WERI-Rb-1 (cell line): ENCODE data around the gene DMTF1.

ENCODE experiments used
- DNase-seq: peaks from one replicate; pipeline ENCODE4 v3.0.0-alpha.2; 2020
- H3K27ac ChIP-seq: fragments of 250-450 bp; sonication (Bioruptor Pico); 2 replicates; pipeline ENCODE4 v1.5.1; 2020; ENCODE audit warnings: mild to moderate bottlenecking, moderate library complexity
- H3K27me3 ChIP-seq: fragments of 250-450 bp; sonication (Bioruptor Pico); 2 replicates; pipeline ENCODE4 v1.5.1; 2021; ENCODE audit warnings: mild to moderate bottlenecking, low read depth, moderate library complexity; ENCODE audit not compliant: insufficient read depth, severe bottlenecking
- H3K36me3 ChIP-seq: fragments of 250-450 bp; sonication (Bioruptor Pico); 2 replicates; pipeline ENCODE4 v1.5.1; 2020; ENCODE audit warnings: mild to moderate bottlenecking, moderate library complexity
- H3K4me3 ChIP-seq: 2 replicates; pipeline ENCODE4 v1.5.1; 2011; ENCODE audit warnings: low read depth, mild to moderate bottlenecking, control low read depth, low read length
- H3K9me3 ChIP-seq: fragments of 250-450 bp; sonication (Bioruptor Pico); 2 replicates; pipeline ENCODE4 v1.5.1; 2021; ENCODE audit warnings: mild to moderate bottlenecking, moderate library complexity; ENCODE audit not compliant: severe bottlenecking
- TF ChIP-seq, protein P1 (sequence below): IDR thresholded peaks from 2 replicates; pipeline ENCODE4 v1.5.1; 2011; ENCODE audit warnings: low read depth, mild to moderate bottlenecking, control low read depth, inconsistent platforms, low read length

DMTF1 gene

DNA sequence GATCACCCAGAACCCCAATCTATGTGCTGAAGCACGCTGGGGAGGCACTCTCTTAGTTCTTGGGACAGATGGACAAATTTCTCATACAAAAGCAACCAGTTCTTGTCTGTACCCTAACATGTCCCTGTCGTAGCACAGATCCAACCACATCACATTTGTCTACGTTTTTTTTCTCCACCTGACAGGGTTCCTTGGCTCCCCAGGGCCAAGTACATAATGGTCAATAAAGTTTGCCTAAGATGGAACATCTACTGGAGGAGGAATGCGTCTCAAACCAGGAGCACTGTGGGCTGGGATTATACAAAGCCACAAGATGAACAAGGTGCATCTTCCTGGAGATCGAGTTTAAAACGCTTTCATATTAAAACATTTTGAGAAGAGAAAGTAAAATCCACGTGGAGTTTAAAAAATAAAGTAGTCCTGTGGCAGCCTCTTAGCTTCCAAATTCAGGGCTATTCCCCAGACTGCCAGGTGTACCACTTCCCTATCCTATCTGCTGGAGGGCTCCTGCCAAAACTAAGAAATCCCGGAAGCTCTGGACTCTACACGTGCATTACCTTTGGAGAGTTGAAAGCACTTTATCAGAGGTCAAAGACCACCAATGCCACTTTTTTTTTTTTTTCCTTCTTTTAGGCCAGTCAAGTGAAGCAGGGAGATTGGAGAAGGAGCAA lies 65.9 kb downstream of the DMTF1 start:
- TF ChIP-seq, protein P1, sequence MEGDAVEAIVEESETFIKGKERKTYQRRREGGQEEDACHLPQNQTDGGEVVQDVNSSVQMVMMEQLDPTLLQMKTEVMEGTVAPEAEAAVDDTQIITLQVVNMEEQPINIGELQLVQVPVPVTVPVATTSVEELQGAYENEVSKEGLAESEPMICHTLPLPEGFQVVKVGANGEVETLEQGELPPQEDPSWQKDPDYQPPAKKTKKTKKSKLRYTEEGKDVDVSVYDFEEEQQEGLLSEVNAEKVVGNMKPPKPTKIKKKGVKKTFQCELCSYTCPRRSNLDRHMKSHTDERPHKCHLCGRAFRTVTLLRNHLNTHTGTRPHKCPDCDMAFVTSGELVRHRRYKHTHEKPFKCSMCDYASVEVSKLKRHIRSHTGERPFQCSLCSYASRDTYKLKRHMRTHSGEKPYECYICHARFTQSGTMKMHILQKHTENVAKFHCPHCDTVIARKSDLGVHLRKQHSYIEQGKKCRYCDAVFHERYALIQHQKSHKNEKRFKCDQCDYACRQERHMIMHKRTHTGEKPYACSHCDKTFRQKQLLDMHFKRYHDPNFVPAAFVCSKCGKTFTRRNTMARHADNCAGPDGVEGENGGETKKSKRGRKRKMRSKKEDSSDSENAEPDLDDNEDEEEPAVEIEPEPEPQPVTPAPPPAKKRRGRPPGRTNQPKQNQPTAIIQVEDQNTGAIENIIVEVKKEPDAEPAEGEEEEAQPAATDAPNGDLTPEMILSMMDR = no peak
- H3K27ac ChIP-seq = no peak overlapping the region
- no peaks in the 10 kb centered on the region for H3K27me3 ChIP-seq
- H3K4me3 ChIP-seq = no peak overlapping the region
- DNase-seq = no peak
- H3K9me3 ChIP-seq = no peaks in the 10 kb centered on the region
- peaks cover 33% of the 10 kb centered on the region for H3K36me3 ChIP-seq

DNA sequence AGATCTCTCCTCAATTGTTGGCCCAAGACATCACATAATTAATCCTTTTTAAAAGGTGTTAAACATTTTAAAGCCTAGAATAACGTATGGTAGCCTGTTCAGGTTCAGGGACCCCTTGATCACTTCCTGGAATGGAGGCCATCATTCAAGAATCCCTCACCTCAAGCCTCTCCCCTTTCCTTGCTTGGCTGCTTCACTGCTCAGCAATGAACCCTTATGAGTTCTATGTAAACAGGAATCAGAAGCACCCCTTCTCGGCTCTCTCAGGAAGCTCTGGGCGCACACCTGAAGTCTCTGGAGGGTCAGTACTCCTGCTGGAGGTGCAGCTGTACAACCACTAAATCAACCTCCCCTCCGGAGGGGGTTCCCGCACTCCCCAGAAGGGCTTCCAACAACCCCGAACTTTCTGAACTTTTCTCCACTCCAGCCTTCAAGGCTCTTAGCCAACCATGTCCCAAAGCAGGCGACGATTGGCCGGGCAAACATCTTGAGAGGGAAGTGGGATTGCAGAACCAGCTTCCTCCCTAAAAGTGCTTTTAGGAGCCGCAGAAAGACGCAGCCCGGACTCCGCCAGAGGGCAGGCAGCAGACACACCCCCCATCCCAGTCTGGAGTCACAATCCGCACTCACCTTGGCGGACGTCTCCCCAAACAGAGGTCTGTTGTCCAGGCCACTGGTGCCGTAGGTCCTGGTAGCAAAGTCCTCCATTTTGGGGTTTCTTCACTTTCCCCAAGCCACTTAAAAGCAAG lies 66.7 kb downstream of the DMTF1 start:
- Histone ChIP-seq H3K27me3 (no peaks in the 10 kb centered on the region), H3K36me3 (peaks cover 33% of the 10 kb centered on the region), H3K9me3 (no peaks in the 10 kb centered on the region), H3K4me3 (peak overlapping the region; percentile 96), H3K27ac (peak overlapping the region; percentile 80)
- no peak for DNase-seq
- TF ChIP-seq, protein P1 = no peak

DNA sequence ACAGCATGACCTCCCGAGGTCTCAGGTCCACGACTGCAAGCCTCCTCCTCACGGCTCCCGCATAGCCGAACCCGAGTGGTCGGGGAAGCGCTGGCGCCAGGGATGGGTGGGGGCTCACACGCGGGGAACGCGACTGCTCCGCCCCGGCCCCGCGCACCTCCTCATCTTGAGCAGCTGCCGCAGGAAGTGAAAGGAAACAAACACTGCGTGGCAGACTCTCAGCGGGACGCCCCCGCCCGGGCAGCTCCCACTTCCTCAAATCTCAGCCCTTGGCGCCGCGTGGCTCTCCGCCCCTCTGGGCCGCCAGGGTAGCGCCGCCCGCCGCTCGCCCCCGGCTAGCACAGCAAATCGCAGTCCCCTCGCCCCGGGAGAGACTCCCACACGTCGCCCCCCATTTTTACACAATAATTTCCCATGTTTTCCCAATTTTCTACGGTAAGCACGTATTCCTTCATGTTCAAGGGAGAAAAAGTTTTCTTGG lies 67.3 kb downstream of the DMTF1 start, which contains the start of gene TMEM243:
Gene TMEM243 (minus strand): TSS at position 188 of the 481 bp plus-strand sequence. CDS start 229 bp downstream, outside the sequence.
- TF ChIP-seq, protein P1 = 0 out of 2 replicates have a peak, but pooled peaks have one; percentile 19
- peak; percentile 73 for DNase-seq
- no peaks in the 10 kb centered on the region for H3K27me3 ChIP-seq
- peak within 1 kb of the TSS; percentile 80 for H3K27ac ChIP-seq
- H3K36me3 ChIP-seq = peaks cover 33% of the 10 kb centered on the region
- H3K9me3 ChIP-seq = no peaks in the 10 kb centered on the region
- peak within 1 kb of the TSS; percentile 96 for H3K4me3 ChIP-seq

DNA sequence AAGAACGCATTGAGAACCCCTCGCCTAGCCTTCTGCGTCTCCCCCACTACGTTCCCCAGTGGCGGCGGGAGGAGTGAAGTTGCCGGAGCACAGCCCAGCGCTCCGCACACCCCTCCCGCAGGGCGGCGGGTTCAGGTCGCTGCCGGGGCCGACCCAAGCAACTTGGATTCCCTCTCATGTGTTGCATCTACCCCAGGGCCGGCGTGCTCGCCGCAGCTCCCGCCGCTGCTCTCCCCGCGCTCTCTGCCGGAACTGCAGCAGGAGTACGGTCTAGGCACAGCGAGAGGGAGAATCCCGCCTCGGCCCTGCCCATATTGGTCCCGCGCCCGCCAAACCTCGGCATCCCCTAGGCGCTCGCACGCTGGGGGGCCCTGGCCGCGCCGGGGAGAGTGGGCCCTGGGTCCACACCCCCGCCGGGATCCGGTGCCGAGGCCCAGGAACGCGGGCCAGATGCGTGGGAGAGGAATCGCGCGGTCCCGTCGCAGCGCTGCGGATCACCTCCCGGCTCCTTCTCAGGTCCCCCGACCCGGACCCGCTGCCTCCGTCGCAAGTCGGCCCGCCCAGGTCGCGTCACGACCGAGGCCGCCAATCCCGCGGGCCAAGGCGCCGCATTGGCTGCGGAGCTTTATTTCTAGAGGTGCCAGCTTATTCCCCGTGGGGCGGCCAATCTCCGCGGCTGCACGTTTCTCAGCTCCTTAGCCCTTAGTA lies 67.9 kb downstream of the DMTF1 start:
- no peaks in the 10 kb centered on the region for H3K27me3 ChIP-seq
- peaks cover 33% of the 10 kb centered on the region for H3K36me3 ChIP-seq
- peak; percentile 87 for DNase-seq
- H3K4me3 ChIP-seq = peak overlapping the region; percentile 96
- H3K9me3 ChIP-seq = no peaks in the 10 kb centered on the region
- H3K27ac ChIP-seq = peak overlapping the region; percentile 80
- TF ChIP-seq, protein P1 = no peak

DNA sequence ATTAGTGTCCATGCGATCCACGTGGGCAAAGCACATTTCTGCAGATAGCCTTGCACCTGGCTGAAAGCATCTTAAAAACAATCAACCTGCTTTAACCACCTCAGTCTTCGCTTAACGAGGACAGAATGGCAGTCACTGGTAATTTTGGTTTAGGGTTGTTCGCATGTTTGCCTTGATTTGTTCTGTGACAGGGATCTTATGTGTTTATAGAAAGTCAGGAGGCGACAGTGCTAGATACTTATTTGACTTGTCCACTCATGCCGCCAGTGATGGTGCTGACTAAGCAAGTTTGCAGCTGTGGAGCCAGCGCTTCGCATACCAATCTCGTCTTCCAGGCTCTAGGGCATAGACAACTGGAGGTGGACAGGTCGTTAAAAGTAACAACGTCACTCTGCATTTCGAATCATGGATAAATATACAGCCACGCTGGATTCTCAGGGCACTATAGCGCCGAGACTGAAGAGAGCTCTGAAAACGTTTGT lies 68.5 kb downstream of the DMTF1 start:
- H3K4me3 ChIP-seq = peak overlapping the region; percentile 96
- TF ChIP-seq, protein P1 = no peak
- H3K36me3 ChIP-seq = peaks cover 27% of the 10 kb centered on the region
- no peaks in the 10 kb centered on the region for H3K9me3 ChIP-seq
- peak overlapping the region; percentile 80 for H3K27ac ChIP-seq
- no peak for DNase-seq
- no peaks in the 10 kb centered on the region for H3K27me3 ChIP-seq
